Measurements from ENCODE around the gene RXFP2. TPM values are rescaled to one million over a fixed set of nuclear protein-coding genes. Genes with fewer than 3 reads are reported as not detected.

The RXFP2 gene
- total RNA-seq, 1 experiment from 2014 or later, result not detected

DNA sequence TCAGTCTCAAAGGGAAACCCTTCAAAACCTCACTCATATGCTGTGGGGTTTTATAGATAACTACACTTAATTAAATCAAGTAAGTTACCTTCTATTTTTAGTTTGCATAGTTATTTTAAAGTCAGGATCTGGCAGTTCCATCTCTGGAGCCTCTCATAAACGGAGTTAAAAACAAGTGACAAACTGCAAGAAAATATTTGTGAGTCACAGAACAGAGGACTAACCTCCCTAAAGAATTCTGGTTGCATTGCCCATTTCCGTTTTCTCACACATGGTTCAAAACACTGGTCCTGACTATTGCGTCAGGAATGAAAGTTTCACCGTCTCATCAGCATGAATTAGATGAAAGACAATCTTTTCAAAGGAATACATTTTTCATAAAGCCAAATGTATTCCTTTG, 10.6 kb downstream of the RXFP2 start:
- Histone ChIP-seq H3K36me3 (ENCODE audit: control insufficient read depth, insufficient read depth, low read length) (no peaks in the 10 kb centered on the region), H3K4me3 (ENCODE audit: low read depth, low read length) (no peak overlapping the region), H3K4me1 (no peaks in the 10 kb centered on the region), H3K27me3 (replicated peaks; ENCODE audit: control insufficient read depth, insufficient read depth, low read length) (no peaks in the 10 kb centered on the region; the same call in 1 of the 2 replicates), H3K9me3 (no peaks in the 10 kb centered on the region)
- no peak for DNase-seq
- H3K27me3 Mint-ChIP-seq (ENCODE audit: insufficient read depth, unreplicated experiment), result peaks cover 17% of the 10 kb centered on the region
- no peaks in the 10 kb centered on the region for H3K36me3 Mint-ChIP-seq (ENCODE audit: insufficient read depth, unreplicated experiment)
- intact Hi-C loops (cut with micrococcal nuclease; ENCODE audit: unreplicated experiment), result no loop called here
- TF ChIP-seq, protein P1, sequence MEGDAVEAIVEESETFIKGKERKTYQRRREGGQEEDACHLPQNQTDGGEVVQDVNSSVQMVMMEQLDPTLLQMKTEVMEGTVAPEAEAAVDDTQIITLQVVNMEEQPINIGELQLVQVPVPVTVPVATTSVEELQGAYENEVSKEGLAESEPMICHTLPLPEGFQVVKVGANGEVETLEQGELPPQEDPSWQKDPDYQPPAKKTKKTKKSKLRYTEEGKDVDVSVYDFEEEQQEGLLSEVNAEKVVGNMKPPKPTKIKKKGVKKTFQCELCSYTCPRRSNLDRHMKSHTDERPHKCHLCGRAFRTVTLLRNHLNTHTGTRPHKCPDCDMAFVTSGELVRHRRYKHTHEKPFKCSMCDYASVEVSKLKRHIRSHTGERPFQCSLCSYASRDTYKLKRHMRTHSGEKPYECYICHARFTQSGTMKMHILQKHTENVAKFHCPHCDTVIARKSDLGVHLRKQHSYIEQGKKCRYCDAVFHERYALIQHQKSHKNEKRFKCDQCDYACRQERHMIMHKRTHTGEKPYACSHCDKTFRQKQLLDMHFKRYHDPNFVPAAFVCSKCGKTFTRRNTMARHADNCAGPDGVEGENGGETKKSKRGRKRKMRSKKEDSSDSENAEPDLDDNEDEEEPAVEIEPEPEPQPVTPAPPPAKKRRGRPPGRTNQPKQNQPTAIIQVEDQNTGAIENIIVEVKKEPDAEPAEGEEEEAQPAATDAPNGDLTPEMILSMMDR (IDR thresholded peaks at IDR 0.05; ENCODE audit: insufficient read depth in 1 of 2, low read depth in 1 of 2, low read length in 1 of 2, severe bottlenecking in 1 of 2, unreplicated experiment in 1 of 2), result no peak
- H3K9me3 Mint-ChIP-seq (ENCODE audit: unreplicated experiment), result no peaks in the 10 kb centered on the region
- no peaks in the 10 kb centered on the region for H3K4me1 Mint-ChIP-seq (ENCODE audit: low read depth, unreplicated experiment)
- BruUV-seq (replicated peaks), result no TSS peak
- H3K27ac Mint-ChIP-seq (ENCODE audit: unreplicated experiment), result no peak overlapping the region
- POLR2A ChIA-PET, result no interaction called here
- H3K4me3 Mint-ChIP-seq (ENCODE audit: unreplicated experiment), result no peak overlapping the region
- CTCF ChIA-PET, result no interaction called here

DNA sequence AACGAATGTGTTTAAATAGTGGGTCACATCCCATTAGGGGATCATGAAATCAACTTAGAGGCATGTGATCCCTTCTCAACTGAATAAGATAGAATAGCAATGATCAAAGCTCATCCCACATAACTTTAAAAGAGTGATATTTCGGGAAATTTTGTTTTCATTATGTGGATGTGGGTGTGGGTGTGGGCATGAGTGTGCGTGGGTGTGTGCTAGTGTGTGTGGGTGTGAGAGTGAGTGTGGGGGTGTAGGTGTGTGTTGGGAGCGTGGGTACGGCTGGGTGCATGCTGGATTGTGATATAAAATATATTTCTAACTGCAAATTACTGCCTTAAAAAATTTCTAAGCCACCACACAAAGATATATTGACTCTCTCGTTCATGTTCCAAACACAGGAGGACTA, 15.9 kb downstream of the RXFP2 start:
- Mint-ChIP-seq H3K27me3 (ENCODE audit: insufficient read depth, unreplicated experiment) (peaks cover 18% of the 10 kb centered on the region), H3K27ac (ENCODE audit: unreplicated experiment) (no peak overlapping the region), H3K4me1 (ENCODE audit: low read depth, unreplicated experiment) (no peaks in the 10 kb centered on the region), H3K9me3 (ENCODE audit: unreplicated experiment) (no peaks in the 10 kb centered on the region), H3K4me3 (ENCODE audit: unreplicated experiment) (no peak overlapping the region), H3K36me3 (ENCODE audit: insufficient read depth, unreplicated experiment) (no peaks in the 10 kb centered on the region)
- no peaks in the 10 kb centered on the region for H3K36me3 ChIP-seq (ENCODE audit: control insufficient read depth, insufficient read depth, low read length)
- DNase-seq, result no peak
- CTCF ChIA-PET, result no interaction called here
- H3K4me3 ChIP-seq (ENCODE audit: low read depth, low read length), result no peak overlapping the region
- no TSS peak for BruUV-seq (replicated peaks)
- H3K27me3 ChIP-seq (replicated peaks; ENCODE audit: control insufficient read depth, insufficient read depth, low read length), result no peaks in the 10 kb centered on the region; the same call in 1 of the 2 replicates
- intact Hi-C loops (cut with micrococcal nuclease; ENCODE audit: unreplicated experiment), result no loop called here
- TF ChIP-seq, protein P1 (IDR thresholded peaks at IDR 0.05; ENCODE audit: insufficient read depth in 1 of 2, low read depth in 1 of 2, low read length in 1 of 2, severe bottlenecking in 1 of 2, unreplicated experiment in 1 of 2), result no peak
- POLR2A ChIA-PET, result no interaction called here
- no peaks in the 10 kb centered on the region for H3K9me3 ChIP-seq
- no peaks in the 10 kb centered on the region for H3K4me1 ChIP-seq

DNA sequence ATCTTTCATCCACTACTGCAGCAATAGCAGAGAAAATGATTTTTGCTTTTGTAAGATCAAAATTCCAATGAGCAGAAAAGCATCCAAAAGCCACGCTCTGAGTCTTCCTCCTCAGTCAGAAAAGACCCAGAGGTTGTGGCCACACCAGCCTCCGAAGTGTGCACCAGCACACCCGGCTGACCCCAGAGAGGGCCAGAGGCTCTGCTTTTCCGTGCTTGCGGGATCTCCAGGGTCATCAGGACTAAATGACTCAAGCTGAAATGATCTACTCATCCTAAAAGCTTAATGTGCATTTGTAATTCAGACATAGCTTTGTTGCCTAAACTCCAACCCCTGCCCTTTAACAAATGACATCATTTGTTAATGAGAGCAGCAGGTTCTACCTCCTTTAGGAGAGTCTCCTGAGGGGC, 16.5 kb downstream of the RXFP2 start:
- H3K27me3 Mint-ChIP-seq (ENCODE audit: insufficient read depth, unreplicated experiment), result peaks cover 13% of the 10 kb centered on the region
- H3K4me1 Mint-ChIP-seq (ENCODE audit: low read depth, unreplicated experiment), result no peaks in the 10 kb centered on the region
- BruUV-seq (replicated peaks), result no TSS peak
- CTCF ChIA-PET, result no interaction called here
- H3K27ac Mint-ChIP-seq (ENCODE audit: unreplicated experiment), result no peak overlapping the region
- no peaks in the 10 kb centered on the region; the same call in 1 of the 2 replicates for H3K27me3 ChIP-seq (replicated peaks; ENCODE audit: control insufficient read depth, insufficient read depth, low read length)
- no peaks in the 10 kb centered on the region for H3K36me3 ChIP-seq (ENCODE audit: control insufficient read depth, insufficient read depth, low read length)
- no peak overlapping the region for H3K4me3 Mint-ChIP-seq (ENCODE audit: unreplicated experiment)
- no peaks in the 10 kb centered on the region for H3K9me3 Mint-ChIP-seq (ENCODE audit: unreplicated experiment)
- intact Hi-C loops (cut with micrococcal nuclease; ENCODE audit: unreplicated experiment), result no loop called here
- H3K4me1 ChIP-seq, result no peaks in the 10 kb centered on the region
- DNase-seq, result no peak
- TF ChIP-seq, protein P1 (IDR thresholded peaks at IDR 0.05; ENCODE audit: insufficient read depth in 1 of 2, low read depth in 1 of 2, low read length in 1 of 2, severe bottlenecking in 1 of 2, unreplicated experiment in 1 of 2), result no peak
- H3K9me3 ChIP-seq, result no peaks in the 10 kb centered on the region
- no peak overlapping the region for H3K4me3 ChIP-seq (ENCODE audit: low read depth, low read length)
- POLR2A ChIA-PET, result no interaction called here
- no peaks in the 10 kb centered on the region for H3K36me3 Mint-ChIP-seq (ENCODE audit: insufficient read depth, unreplicated experiment)

Data from Caco-2 (cell line).